H9 (cell line): ENCODE data around the gene LPO. TPM values are rescaled to one million over a fixed set of nuclear protein-coding genes. Genes with fewer than 3 reads are reported as not detected.

Experiments
- DNase-seq: peaks from one replicate; pipeline ENCODE4 v3.0.0-alpha.2; 2017
- H2AFZ ChIP-seq: one replicate; pipeline ENCODE4 v1.6.1; 2013; ENCODE audit warnings: mild to moderate bottlenecking, low read length, control low read depth, moderate library complexity
- H2AK5ac ChIP-seq: 2 replicates; pipeline ENCODE4 v1.6.1; 2013; ENCODE audit warnings: low read length, control low read depth, mixed read lengths; ENCODE audit not compliant: insufficient read length
- H2BK120ac ChIP-seq: one replicate; pipeline ENCODE4 v1.6.1; 2013; ENCODE audit warnings: low read depth, mild to moderate bottlenecking, low read length, control low read depth, inconsistent platforms; ENCODE audit not compliant: poor library complexity, severe bottlenecking
- H2BK12ac ChIP-seq: 2 replicates; pipeline ENCODE4 v1.6.1; 2013; ENCODE audit warnings: low read length, control low read depth, mixed read lengths, low read depth; ENCODE audit not compliant: insufficient read length
- H2BK15ac ChIP-seq: 2 replicates; pipeline ENCODE4 v1.6.1; 2013; ENCODE audit warnings: low read depth, low read length, control low read depth
- H2BK20ac ChIP-seq: one replicate; pipeline ENCODE4 v1.6.1; 2013; ENCODE audit warnings: low read depth, mild to moderate bottlenecking, low read length, control low read depth, inconsistent platforms; ENCODE audit not compliant: poor library complexity, severe bottlenecking
- H2BK5ac ChIP-seq: 2 replicates; pipeline ENCODE4 v1.6.1; 2013; ENCODE audit warnings: low read length, control low read depth, mixed read lengths; ENCODE audit not compliant: insufficient read length
- H3K14ac ChIP-seq: 2 replicates; pipeline ENCODE4 v1.6.1; 2013; ENCODE audit warnings: low read length, control low read depth; ENCODE audit not compliant: insufficient read depth
- H3K18ac ChIP-seq: 2 replicates; pipeline ENCODE4 v1.6.1; 2013; ENCODE audit warnings: low read depth, mild to moderate bottlenecking, mixed read lengths, low read length, control low read depth; ENCODE audit not compliant: insufficient read length
- H3K23ac ChIP-seq: 2 replicates; pipeline ENCODE4 v1.6.1; 2013; ENCODE audit warnings: low read length, control low read depth, mixed read lengths, low read depth; ENCODE audit not compliant: insufficient read length
- H3K23me2 ChIP-seq: 2 replicates; pipeline ENCODE4 v1.6.1; 2013; ENCODE audit warnings: low read depth, mild to moderate bottlenecking, mixed read lengths, low read length, control low read depth; ENCODE audit not compliant: insufficient read length, poor library complexity, severe bottlenecking
- H3K27ac ChIP-seq: 2 replicates; pipeline ENCODE4 v1.5.1; 2013; ENCODE audit warnings: low read length, control low read depth, mixed read lengths, low read depth; ENCODE audit not compliant: insufficient read length
- H3K27me3 ChIP-seq: 2 replicates; pipeline ENCODE4 v1.6.1; 2013; ENCODE audit warnings: low read length, control low read depth, inconsistent platforms; ENCODE audit not compliant: insufficient read depth
- H3K4ac ChIP-seq: 2 replicates; pipeline ENCODE4 v1.6.1; 2013; ENCODE audit warnings: low read depth, mild to moderate bottlenecking, control low read depth, inconsistent platforms, low read length, moderate library complexity
- H3K4me1 ChIP-seq: 2 replicates; pipeline ENCODE4 v1.6.1; 2013; ENCODE audit warnings: low read length, control low read depth, inconsistent platforms; ENCODE audit not compliant: insufficient read depth
- H3K4me2 ChIP-seq: 2 replicates; pipeline ENCODE4 v1.6.1; 2013; ENCODE audit warnings: low read length, control low read depth, mixed read lengths; ENCODE audit not compliant: insufficient read length, insufficient read depth
- H3K56ac ChIP-seq: 2 replicates; pipeline ENCODE4 v1.6.1; 2013; ENCODE audit warnings: low read depth, mild to moderate bottlenecking, mixed read lengths, low read length, control low read depth; ENCODE audit not compliant: insufficient read length
- H3K79me1 ChIP-seq: 2 replicates; pipeline ENCODE4 v1.6.1; 2013; ENCODE audit warnings: low read depth, mild to moderate bottlenecking, moderate library complexity, low read length, control low read depth, inconsistent platforms; ENCODE audit not compliant: insufficient read depth, poor library complexity, severe bottlenecking
- H3K79me2 ChIP-seq: 2 replicates; pipeline ENCODE4 v1.6.1; 2013; ENCODE audit warnings: low read length, control low read depth, inconsistent platforms; ENCODE audit not compliant: insufficient read depth
- H3K9ac ChIP-seq: 2 replicates; pipeline ENCODE4 v1.6.1; 2013; ENCODE audit warnings: low read length, control low read depth, mixed read lengths; ENCODE audit not compliant: insufficient read length; ENCODE audit errors: extremely low read depth
- H3K9me3 ChIP-seq: one replicate; pipeline ENCODE4 v1.6.1; 2013; ENCODE audit warnings: low read depth, low read length, inconsistent platforms; ENCODE audit not compliant: control insufficient read depth
- H3T11ph ChIP-seq: one replicate; pipeline ENCODE4 v1.6.1; 2013; ENCODE audit warnings: mild to moderate bottlenecking, low read length, control low read depth, inconsistent platforms
- H4K20me1 ChIP-seq: one replicate; pipeline ENCODE4 v1.6.1; 2013; ENCODE audit not compliant: control insufficient read depth, insufficient read length, insufficient read depth
- H4K5ac ChIP-seq: 2 replicates; pipeline ENCODE4 v1.6.1; 2013; ENCODE audit warnings: low read depth, mild to moderate bottlenecking, mixed read lengths, low read length, control low read depth; ENCODE audit not compliant: insufficient read length
- H4K8ac ChIP-seq: replicated peaks from 2 replicates; pipeline ENCODE4 v1.6.1; 2013; ENCODE audit warnings: low read length, control low read depth, mixed read lengths, low read depth; ENCODE audit not compliant: insufficient read length
- H4K91ac ChIP-seq: 2 replicates; pipeline ENCODE4 v1.6.1; 2013; ENCODE audit warnings: low read depth, mild to moderate bottlenecking, moderate library complexity, mixed read lengths, low read length, control low read depth; ENCODE audit not compliant: insufficient read length
- H3K27ac Mint-ChIP-seq, 3 experiments: 2 replicates in 2 of 3; 3 replicates in 1 of 3; pipeline ENCODE4 v1.8.0; 2020 to 2021; ENCODE audit warnings: mixed read lengths in 3 of 3, mild to moderate bottlenecking in 1 of 3, moderate library complexity in 1 of 3
- H3K27me3 Mint-ChIP-seq: 2 replicates; pipeline ENCODE4 v1.8.0; 2021; ENCODE audit warnings: low read depth, mild to moderate bottlenecking, moderate library complexity, mixed read lengths
- H3K36me3 Mint-ChIP-seq, 3 experiments: 2 replicates in 2 of 3; 3 replicates in 1 of 3; pipeline ENCODE4 v1.8.0; 2020 to 2021; ENCODE audit warnings: low read depth in 3 of 3, mixed read lengths in 3 of 3; ENCODE audit not compliant: insufficient read depth in 1 of 3
- H3K4me1 Mint-ChIP-seq, 2 experiments: 2 replicates each; pipeline ENCODE4 v1.8.0; 2020; ENCODE audit warnings: mixed read lengths in 2 of 2
- H3K4me3 Mint-ChIP-seq, 2 experiments: 2 replicates in 1 of 2; 3 replicates in 1 of 2; pipeline ENCODE4 v1.8.0; 2020 to 2021; ENCODE audit warnings: mild to moderate bottlenecking in 2 of 2, mixed read lengths in 2 of 2, moderate library complexity in 1 of 2
- H3K9me3 Mint-ChIP-seq, 2 experiments: 2 replicates in 1 of 2; 3 replicates in 1 of 2; pipeline ENCODE4 v1.8.0; 2020; ENCODE audit warnings: mild to moderate bottlenecking in 2 of 2, mixed read lengths in 2 of 2, moderate library complexity in 1 of 2
- WGBS: extraction: QIAGEN DNeasy Blood & Tissue Kit; methylation state at CpG from one replicate; pipeline ENCODE4 v1.1.7; 2013; ENCODE audit warnings: missing lambda C conversion rate, low lambda C conversion rate, mixed read lengths; ENCODE audit not compliant: insufficient read length; ENCODE audit errors: extremely low coverage; 5-methylcytosine and 5-hydroxymethylcytosine counted together
- total RNA-seq: library from RNA; stranded (reverse); gene quantifications from 2 replicates; pipeline ENCODE4 v1.2.1, GENCODE V29; 2021
- TF ChIP-seq, protein P1 (sequence below): fragments of 200-600 bp; sonication (generic); conservative IDR thresholded peaks from 3 replicates; pipeline ENCODE4 v1.8.0; 2021; ENCODE audit warnings: antibody characterized with exemption, mild to moderate bottlenecking

LPO gene
- total RNA-seq, 1 experiment from 2014 or later, result 0.17 TPM

DNA sequence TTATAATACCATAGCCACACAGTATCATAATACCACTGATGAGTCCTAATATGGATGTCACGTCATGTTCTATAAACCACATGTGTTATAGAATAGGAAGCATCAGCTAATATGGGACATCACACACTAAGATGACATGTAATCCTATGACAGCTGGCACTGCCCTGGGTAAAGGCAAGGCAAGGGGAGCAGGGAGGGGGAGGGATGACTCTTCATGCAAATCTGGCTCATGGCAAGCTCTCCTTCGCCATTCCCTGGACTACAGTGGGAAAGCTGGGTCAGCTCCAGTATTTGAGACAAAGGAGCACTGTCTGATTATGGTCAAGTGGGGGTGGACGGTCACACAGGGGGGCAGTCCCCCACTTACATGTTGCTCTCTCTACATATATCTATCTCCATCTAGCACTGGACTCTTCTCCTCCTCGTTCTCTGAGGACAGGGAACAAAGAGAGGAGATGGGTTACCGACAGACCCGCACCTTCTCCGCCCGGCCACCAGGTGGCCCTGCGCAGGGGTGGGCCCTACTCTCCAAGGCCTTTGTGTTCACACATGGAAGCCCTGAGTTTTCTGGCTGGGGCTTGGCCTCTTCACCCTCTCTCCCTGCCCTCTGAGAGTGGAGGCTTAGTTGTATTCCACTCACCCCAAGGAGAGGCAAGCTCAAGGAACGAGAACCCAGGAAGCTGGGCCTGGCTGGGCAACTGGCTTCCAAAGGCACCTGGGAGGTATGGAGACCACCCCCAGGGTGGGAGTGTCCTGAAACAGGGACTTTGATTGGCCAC is 65.8 kb downstream of the LPO start:
- Histone ChIP-seq H3K23ac (no peak overlapping the region), H3K14ac (peak overlapping the region; percentile 68), H3K4me1 (no peaks in the 10 kb centered on the region), H3K9me3 (no peaks in the 10 kb centered on the region), H3K23me2 (no peaks in the 10 kb centered on the region), H3K27me3 (no peaks in the 10 kb centered on the region), H4K91ac (peak overlapping the region; percentile 60), H3K4me2 (no peak overlapping the region), H2BK20ac (no peak overlapping the region), H2BK5ac (no peak overlapping the region), H4K20me1 (no peaks in the 10 kb centered on the region), H3K56ac (no peak overlapping the region), H2AFZ (no peak overlapping the region), H2BK12ac (peak overlapping the region; percentile 94), H3K27ac (no peak overlapping the region), H4K5ac (no peak overlapping the region), H3K79me2 (no peaks in the 10 kb centered on the region), H3K18ac (peak overlapping the region; percentile 91), H3K79me1 (no peaks in the 10 kb centered on the region), H3K4ac (no peak overlapping the region), H2BK15ac (no peak overlapping the region), H4K8ac (no peak overlapping the region), H3T11ph (no peak overlapping the region), H2BK120ac (no peak overlapping the region), H3K9ac (no peak overlapping the region), H2AK5ac (no peak overlapping the region)
- Mint-ChIP-seq H3K36me3 (no peaks in the 10 kb centered on the region), H3K27ac (peak overlapping the region in 1 of 3 experiments; percentile 85; a peak in 1 of 7 replicates), H3K4me3 (no peak overlapping the region; a peak in 1 of 5 replicates), H3K9me3 (no peaks in the 10 kb centered on the region), H3K27me3 (peaks cover 5% of the 10 kb centered on the region), H3K4me1 (peaks cover 5 to 35% of the 10 kb centered on the region in 2 experiments)
- TF ChIP-seq, protein P1, sequence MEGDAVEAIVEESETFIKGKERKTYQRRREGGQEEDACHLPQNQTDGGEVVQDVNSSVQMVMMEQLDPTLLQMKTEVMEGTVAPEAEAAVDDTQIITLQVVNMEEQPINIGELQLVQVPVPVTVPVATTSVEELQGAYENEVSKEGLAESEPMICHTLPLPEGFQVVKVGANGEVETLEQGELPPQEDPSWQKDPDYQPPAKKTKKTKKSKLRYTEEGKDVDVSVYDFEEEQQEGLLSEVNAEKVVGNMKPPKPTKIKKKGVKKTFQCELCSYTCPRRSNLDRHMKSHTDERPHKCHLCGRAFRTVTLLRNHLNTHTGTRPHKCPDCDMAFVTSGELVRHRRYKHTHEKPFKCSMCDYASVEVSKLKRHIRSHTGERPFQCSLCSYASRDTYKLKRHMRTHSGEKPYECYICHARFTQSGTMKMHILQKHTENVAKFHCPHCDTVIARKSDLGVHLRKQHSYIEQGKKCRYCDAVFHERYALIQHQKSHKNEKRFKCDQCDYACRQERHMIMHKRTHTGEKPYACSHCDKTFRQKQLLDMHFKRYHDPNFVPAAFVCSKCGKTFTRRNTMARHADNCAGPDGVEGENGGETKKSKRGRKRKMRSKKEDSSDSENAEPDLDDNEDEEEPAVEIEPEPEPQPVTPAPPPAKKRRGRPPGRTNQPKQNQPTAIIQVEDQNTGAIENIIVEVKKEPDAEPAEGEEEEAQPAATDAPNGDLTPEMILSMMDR, result peak; percentile 93
- no CpG with 5 or more reads among the region's 10 CpGs for WGBS
- peak; percentile 90 for DNase-seq
